GM23338 (cell line): ENCODE measurements around the gene REXO5. TPM values are rescaled to one million over a fixed set of nuclear protein-coding genes. Genes with fewer than 3 reads are reported as not detected.

ENCODE experiments used
- ATAC-seq: fragments of 200-7000 bp; cut with Tn5 transposase; 3 replicates; pipeline ENCODE4 v1.9.1; 2020
- DNase-seq: peaks from one replicate; pipeline ENCODE4 v3.0.0-alpha.2; 2015; ENCODE audit warnings: low spot score
- H2AFZ ChIP-seq: fragments of 200-600 bp; sonication (generic); 2 replicates; pipeline ENCODE4 v1.8.0; 2016; ENCODE audit warnings: antibody characterized with exemption, mild to moderate bottlenecking, moderate library complexity
- H3F3A ChIP-seq: fragments of 200-600 bp; sonication (generic); replicated peaks from 2 replicates; pipeline ENCODE4 v1.8.0; 2017; ENCODE audit warnings: antibody characterized with exemption, mixed run types, low read depth
- H3K27ac ChIP-seq: fragments of 200-600 bp; sonication (generic); 2 replicates; pipeline ENCODE4 v1.6.1; 2016; ENCODE audit warnings: low read depth
- H3K27me3 ChIP-seq: fragments of 200-600 bp; sonication (generic); 2 replicates; pipeline ENCODE4 v1.8.0; 2016; ENCODE audit warnings: mild to moderate bottlenecking, mixed run types, moderate library complexity; ENCODE audit not compliant: insufficient read depth
- H3K36me3 ChIP-seq: fragments of 200-600 bp; sonication (generic); 2 replicates; pipeline ENCODE4 v1.8.0; 2016; ENCODE audit warnings: mild to moderate bottlenecking; ENCODE audit not compliant: insufficient read depth
- H3K4me1 ChIP-seq: fragments of 200-600 bp; sonication (generic); 2 replicates; pipeline ENCODE4 v1.8.0; 2016; ENCODE audit warnings: mild to moderate bottlenecking, moderate library complexity; ENCODE audit not compliant: insufficient read depth
- H3K4me2 ChIP-seq: fragments of 200-600 bp; sonication (generic); 2 replicates; pipeline ENCODE4 v1.7.1; 2017; ENCODE audit warnings: mixed run types
- H3K4me3 ChIP-seq: fragments of 200-600 bp; sonication (generic); 2 replicates; pipeline ENCODE4 v1.6.1; 2016; ENCODE audit warnings: mixed run types
- H3K79me2 ChIP-seq: fragments of 200-600 bp; sonication (generic); replicated peaks from 2 replicates; pipeline ENCODE4 v1.8.0; 2017; ENCODE audit warnings: mild to moderate bottlenecking; ENCODE audit not compliant: insufficient read depth
- H3K9me2 ChIP-seq: fragments of 200-600 bp; sonication (generic); 2 replicates; pipeline ENCODE4 v1.8.0; 2017; ENCODE audit not compliant: insufficient read depth
- H4K20me1 ChIP-seq: fragments of 200-600 bp; sonication (generic); replicated peaks from 2 replicates; pipeline ENCODE4 v1.8.0; 2017; ENCODE audit warnings: mild to moderate bottlenecking; ENCODE audit not compliant: insufficient read depth
- H3K27ac Mint-ChIP-seq: 2 replicates; pipeline ENCODE4 v1.8.0; 2020; ENCODE audit warnings: inconsistent platforms, mild to moderate bottlenecking, moderate library complexity, mixed read lengths
- H3K27me3 Mint-ChIP-seq: 3 replicates; pipeline ENCODE4 v1.8.0; 2022; ENCODE audit warnings: low read depth, mild to moderate bottlenecking, moderate library complexity, mixed read lengths, inconsistent platforms; ENCODE audit not compliant: insufficient read depth, poor library complexity
- H3K36me3 Mint-ChIP-seq: 3 replicates; pipeline ENCODE4 v1.8.0; 2021; ENCODE audit warnings: low read depth, mild to moderate bottlenecking, inconsistent platforms, moderate library complexity, mixed read lengths
- H3K4me1 Mint-ChIP-seq: 3 replicates; pipeline ENCODE4 v1.8.0; 2020; ENCODE audit warnings: mild to moderate bottlenecking, inconsistent platforms, mixed read lengths
- H3K4me3 Mint-ChIP-seq: 3 replicates; pipeline ENCODE4 v1.8.0; 2021; ENCODE audit warnings: moderate library complexity, mild to moderate bottlenecking, inconsistent platforms, mixed read lengths
- H3K9me3 Mint-ChIP-seq: 3 replicates; pipeline ENCODE4 v1.8.0; 2020; ENCODE audit warnings: moderate library complexity, mild to moderate bottlenecking, inconsistent platforms, mixed read lengths
- EZH2 ChIP-seq: fragments of 200-600 bp; sonication (generic); IDR thresholded peaks from one replicate; pipeline ENCODE4 v1.8.0; 2017; ENCODE audit warnings: antibody characterized with exemption, mild to moderate bottlenecking, low read depth; ENCODE audit not compliant: unreplicated experiment
- NANOG ChIP-seq: IDR thresholded peaks from 2 replicates; pipeline ENCODE4 v1.6.1; 2016; ENCODE audit warnings: antibody characterized with exemption, borderline replicate concordance
- REST ChIP-seq: IDR thresholded peaks from one replicate; pipeline ENCODE4 v1.6.1; 2018; ENCODE audit warnings: antibody characterized with exemption; ENCODE audit not compliant: unreplicated experiment
- STAT1 ChIP-seq: IDR thresholded peaks from one replicate; pipeline ENCODE4 v1.6.1; 2016; ENCODE audit warnings: antibody characterized with exemption; ENCODE audit not compliant: unreplicated experiment
- ZNF462 ChIP-seq: fragments of 250-450 bp; sonication (Bioruptor Pico); IDR thresholded peaks from 2 replicates; pipeline ENCODE4 v1.5.0; 2020; ENCODE audit warnings: mild to moderate bottlenecking, moderate library complexity
- polyA plus RNA-seq: library from polyadenylated mRNA; unstranded; fragments of >200 nt; fragmentation: Nextera tagmentation; extraction: Ambion mirVana; gene quantifications from 2 replicates; pipeline ENCODE4 v1.2.1, GENCODE V29; 2016
- total RNA-seq: library from RNA; depleted of rRNA; stranded (reverse); fragments of >200 nt; shearing (Covaris generic); gene quantifications from 2 replicates; pipeline ENCODE4 v1.2.3, GENCODE V29; 2014

REXO5 gene
- total and polyA plus RNA-seq, 2 experiments from 2014 or later, result 6.5 to 6.9 TPM

- Histone ChIP-seq H3K36me3 (no peaks in the 10 kb centered on the region), H3K27me3 (no peaks in the 10 kb centered on the region), H3K9me2 (no peaks in the 10 kb centered on the region), H3K4me1 (peaks cover 30% of the 10 kb centered on the region), H4K20me1 (peaks cover 7% of the 10 kb centered on the region), H2AFZ (no peak overlapping the region), H3F3A (no peaks in the 10 kb centered on the region), H3K4me2 (no peak overlapping the region), H3K27ac (no peak overlapping the region), H3K79me2 (peaks cover 96% of the 10 kb centered on the region), H3K4me3 (no peak overlapping the region)
- peaks cover 37% of the 10 kb centered on the region for H3K4me1 Mint-ChIP-seq
- H3K4me3 Mint-ChIP-seq, result no peak overlapping the region
- TF ChIP-seq ZNF462 (no peak), REST (no peak), EZH2 (no peak), NANOG (no peak), STAT1 (no peak)
- DNase-seq, result no peak
- peak overlapping the region; percentile 84 for H3K27ac Mint-ChIP-seq
- peak; percentile 47 for ATAC-seq
- peaks cover 3% of the 10 kb centered on the region for H3K27me3 Mint-ChIP-seq
- no peaks in the 10 kb centered on the region; the same call in 2 of the 3 replicates for H3K36me3 Mint-ChIP-seq
- H3K9me3 Mint-ChIP-seq, result no peaks in the 10 kb centered on the region
These were observed 72.4 kb downstream of the REXO5 start for GRCh38 chr16:20878682-20879147.
